WERI-Rb-1 (cell line): ENCODE measurements around the gene KIF17.

ENCODE experiments used
- DNase-seq: peaks from one replicate; pipeline ENCODE4 v3.0.0-alpha.2; 2020
- H3K27ac ChIP-seq: fragments of 250-450 bp; sonication (Bioruptor Pico); 2 replicates; pipeline ENCODE4 v1.5.1; 2020; ENCODE audit warnings: mild to moderate bottlenecking, moderate library complexity
- H3K27me3 ChIP-seq: fragments of 250-450 bp; sonication (Bioruptor Pico); 2 replicates; pipeline ENCODE4 v1.5.1; 2021; ENCODE audit warnings: mild to moderate bottlenecking, low read depth, moderate library complexity; ENCODE audit not compliant: insufficient read depth, severe bottlenecking
- H3K36me3 ChIP-seq: fragments of 250-450 bp; sonication (Bioruptor Pico); 2 replicates; pipeline ENCODE4 v1.5.1; 2020; ENCODE audit warnings: mild to moderate bottlenecking, moderate library complexity
- H3K4me3 ChIP-seq: 2 replicates; pipeline ENCODE4 v1.5.1; 2011; ENCODE audit warnings: low read depth, mild to moderate bottlenecking, control low read depth, low read length
- H3K9me3 ChIP-seq: fragments of 250-450 bp; sonication (Bioruptor Pico); 2 replicates; pipeline ENCODE4 v1.5.1; 2021; ENCODE audit warnings: mild to moderate bottlenecking, moderate library complexity; ENCODE audit not compliant: severe bottlenecking
- CTCF ChIP-seq: IDR thresholded peaks from 2 replicates; pipeline ENCODE4 v1.5.1; 2011; ENCODE audit warnings: low read depth, mild to moderate bottlenecking, control low read depth, inconsistent platforms, low read length

KIF17 gene

GRCh38 chr1:20691872-20692271 is 25.9 kb downstream of the KIF17 start:
- H3K27ac ChIP-seq, result no peak overlapping the region
- no peak for DNase-seq
- no peak for TF ChIP-seq CTCF
- no peaks in the 10 kb centered on the region for H3K9me3 ChIP-seq
- H3K4me3 ChIP-seq, result no peak overlapping the region
- no peaks in the 10 kb centered on the region for H3K27me3 ChIP-seq
- no peaks in the 10 kb centered on the region for H3K36me3 ChIP-seq

GRCh38 chr1:20689645-20690056 is 28.2 kb downstream of the KIF17 start:
- no peak for DNase-seq
- no peak for TF ChIP-seq CTCF
- no peaks in the 10 kb centered on the region for H3K9me3 ChIP-seq
- H3K27ac ChIP-seq, result no peak overlapping the region
- no peaks in the 10 kb centered on the region for H3K27me3 ChIP-seq
- H3K36me3 ChIP-seq, result no peaks in the 10 kb centered on the region
- no peak overlapping the region for H3K4me3 ChIP-seq

GRCh38 chr1:20686883-20687725 is 30.7 kb downstream of the KIF17 start:
- no peak overlapping the region for H3K4me3 ChIP-seq
- H3K36me3 ChIP-seq, result no peaks in the 10 kb centered on the region
- DNase-seq, result no peak
- no peaks in the 10 kb centered on the region for H3K9me3 ChIP-seq
- no peak overlapping the region for H3K27ac ChIP-seq
- no peak for TF ChIP-seq CTCF
- no peaks in the 10 kb centered on the region for H3K27me3 ChIP-seq

- no peaks in the 10 kb centered on the region for H3K27me3 ChIP-seq
- no peak overlapping the region for H3K27ac ChIP-seq
- H3K36me3 ChIP-seq, result no peaks in the 10 kb centered on the region
- H3K9me3 ChIP-seq, result no peaks in the 10 kb centered on the region
- no peak for TF ChIP-seq CTCF
- DNase-seq, result no peak
- no peak overlapping the region for H3K4me3 ChIP-seq
Observed at GRCh38 chr1:20685741-20686140, 32.1 kb downstream of the KIF17 start.

GRCh38 chr1:20685099-20685662 is 32.6 kb downstream of the KIF17 start:
- H3K9me3 ChIP-seq, result no peaks in the 10 kb centered on the region
- DNase-seq, result no peak
- no peak for TF ChIP-seq CTCF
- H3K27me3 ChIP-seq, result no peaks in the 10 kb centered on the region
- H3K27ac ChIP-seq, result no peak overlapping the region
- H3K4me3 ChIP-seq, result no peak overlapping the region
- no peaks in the 10 kb centered on the region for H3K36me3 ChIP-seq
